ENCODE data around the gene SPATA7.

DNA sequence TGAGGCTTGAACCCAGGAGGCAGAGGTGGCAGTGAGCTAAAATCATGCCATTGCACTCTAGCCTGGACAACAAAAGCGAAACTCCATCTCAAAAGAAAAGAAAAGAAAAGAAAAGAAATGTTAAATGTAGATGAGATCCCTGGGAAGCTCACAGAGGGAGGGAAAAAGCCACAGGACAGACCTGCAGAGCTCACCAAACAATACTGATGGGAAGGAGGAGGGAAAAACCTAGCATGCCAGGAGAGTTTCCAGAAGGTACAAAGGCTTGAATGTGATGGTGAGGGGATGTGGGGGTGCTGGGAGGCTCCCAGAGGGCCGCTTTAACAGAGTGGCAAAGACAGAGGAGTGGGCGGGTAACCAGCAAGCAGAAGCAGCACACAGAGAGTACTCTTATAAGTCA is 97.1 kb downstream of the SPATA7 start:
- TF ChIP-seq CTCF (IDR thresholded peaks at IDR 0.05 in 2 of 3, conservative IDR thresholded peaks at IDR 0.05 in 1 of 3; ENCODE audit: insufficient read depth in 2 of 3, low read depth in 1 of 3, low read length in 3 of 3): no peak
- no peak for TF ChIP-seq ZNF384 (IDR thresholded peaks at IDR 0.05; ENCODE audit: low read depth, low read length)
- no peak for TF ChIP-seq ZNF644 (tag; IDR thresholded peaks at IDR 0.05; ENCODE audit: low read depth)
- TF ChIP-seq POU5F1 (IDR thresholded peaks at IDR 0.05; ENCODE audit: borderline replicate concordance, low read depth, low read length, partially characterized antibody): no peak
- TF ChIP-seq, protein P1, sequence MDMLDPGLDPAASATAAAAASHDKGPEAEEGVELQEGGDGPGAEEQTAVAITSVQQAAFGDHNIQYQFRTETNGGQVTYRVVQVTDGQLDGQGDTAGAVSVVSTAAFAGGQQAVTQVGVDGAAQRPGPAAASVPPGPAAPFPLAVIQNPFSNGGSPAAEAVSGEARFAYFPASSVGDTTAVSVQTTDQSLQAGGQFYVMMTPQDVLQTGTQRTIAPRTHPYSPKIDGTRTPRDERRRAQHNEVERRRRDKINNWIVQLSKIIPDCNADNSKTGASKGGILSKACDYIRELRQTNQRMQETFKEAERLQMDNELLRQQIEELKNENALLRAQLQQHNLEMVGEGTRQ (CRISPR knock-in tag; IDR thresholded peaks at IDR 0.05): no peak
